BJ (cell line): ENCODE data around the gene RNF32. TPM values are rescaled to one million over a fixed set of nuclear protein-coding genes. Genes with fewer than 3 reads are reported as not detected.

Source experiments
- CTCF ChIA-PET: fragments of 350-600 bp; formaldehyde crosslinking; extraction: SDS; loops from one replicate; lab custom pipeline; 2021; ENCODE audit warnings: antibody characterized with exemption, inconsistent platforms; lab: Yijun Ruan, JAX
- POLR2A ChIA-PET: fragments of 300-600 bp; sonication (Branson Sonifier 250); formaldehyde crosslinking; extraction: SDS; loops from one replicate; lab custom pipeline; 2021; ENCODE audit warnings: antibody characterized with exemption; lab: Charles Lee
- DNase-seq: peaks from one replicate; pipeline ENCODE4 v3.0.0-alpha.2; 2011; ENCODE audit warnings: low read depth
- H3K27me3 ChIP-seq: 2 replicates; pipeline ENCODE4 v1.6.0; 2011; ENCODE audit warnings: low read length; ENCODE audit not compliant: control insufficient read depth, insufficient read depth
- H3K36me3 ChIP-seq: 2 replicates; pipeline ENCODE4 v1.5.1; 2011; ENCODE audit warnings: low read length; ENCODE audit not compliant: control insufficient read depth, insufficient read depth
- H3K4me3 ChIP-seq: 2 replicates; pipeline ENCODE4 v1.5.1; 2011; ENCODE audit warnings: low read depth, mild to moderate bottlenecking, control low read depth, low read length
- CTCF ChIP-seq: IDR thresholded peaks from 2 replicates; pipeline ENCODE4 v1.5.1; 2011; ENCODE audit warnings: low read depth, mild to moderate bottlenecking, control low read depth, inconsistent platforms, low read length, moderate library complexity; ENCODE audit not compliant: insufficient read depth
- polyA plus RNA-seq: library from polyadenylated mRNA; depleted of rRNA; stranded (reverse); fragments of >200 nt; gene quantifications from 2 replicates; pipeline ENCODE4 v1.2.3, GENCODE V29; 2011

Gene RNF32
- polyA plus RNA-seq, 1 experiment = 0.63 TPM

GRCh38 chr7:156656598-156656997 is 16.0 kb downstream of the RNF32 start:
- no peaks in the 10 kb centered on the region for H3K27me3 ChIP-seq
- POLR2A ChIA-PET = no interaction called here
- H3K4me3 ChIP-seq = no peak overlapping the region
- no peaks in the 10 kb centered on the region for H3K36me3 ChIP-seq
- CTCF ChIA-PET = interaction anchor here (0.9 kb wide), 1 partner anchor 9 kb away, joined by 3 read pairs; no protein-coding TSS in a partner anchor
- TF ChIP-seq CTCF = no peak
- no peak for DNase-seq

- ChIA-PET CTCF (no interaction called here), POLR2A (no interaction called here)
- no peak overlapping the region for H3K4me3 ChIP-seq
- DNase-seq = no peak
- H3K27me3 ChIP-seq = no peaks in the 10 kb centered on the region
- no peak for TF ChIP-seq CTCF
- no peaks in the 10 kb centered on the region for H3K36me3 ChIP-seq
Observed at GRCh38 chr7:156657681-156658080, 17.1 kb downstream of the RNF32 start.

GRCh38 chr7:156659203-156659602 is 18.6 kb downstream of the RNF32 start:
- no peak for TF ChIP-seq CTCF
- ChIA-PET POLR2A (no interaction called here), CTCF (no interaction called here)
- Histone ChIP-seq H3K27me3 (no peaks in the 10 kb centered on the region), H3K4me3 (no peak overlapping the region), H3K36me3 (no peaks in the 10 kb centered on the region)
- DNase-seq = no peak

GRCh38 chr7:156659961-156660360 is 19.4 kb downstream of the RNF32 start:
- Histone ChIP-seq H3K36me3 (no peaks in the 10 kb centered on the region), H3K4me3 (no peak overlapping the region), H3K27me3 (no peaks in the 10 kb centered on the region)
- DNase-seq = no peak
- ChIA-PET POLR2A (interaction anchor here (0.6 kb wide), 1 partner anchor 172 kb away, joined by 6 read pairs; no protein-coding TSS in a partner anchor), CTCF (interaction anchor here (1.4 kb wide), 1 partner anchor 93 kb away, joined by 4 read pairs; no protein-coding TSS in a partner anchor)
- no peak for TF ChIP-seq CTCF

- H3K4me3 ChIP-seq = no peak overlapping the region
- no peaks in the 10 kb centered on the region for H3K36me3 ChIP-seq
- TF ChIP-seq CTCF = no peak
- POLR2A ChIA-PET = no interaction called here
- CTCF ChIA-PET = no interaction called here
- H3K27me3 ChIP-seq = no peaks in the 10 kb centered on the region
- no peak for DNase-seq
Observed at GRCh38 chr7:156661637-156662036, 21.1 kb downstream of the RNF32 start.
